ENCODE measurements around the gene NCAPH2.

- TF ChIP-seq, protein P1, sequence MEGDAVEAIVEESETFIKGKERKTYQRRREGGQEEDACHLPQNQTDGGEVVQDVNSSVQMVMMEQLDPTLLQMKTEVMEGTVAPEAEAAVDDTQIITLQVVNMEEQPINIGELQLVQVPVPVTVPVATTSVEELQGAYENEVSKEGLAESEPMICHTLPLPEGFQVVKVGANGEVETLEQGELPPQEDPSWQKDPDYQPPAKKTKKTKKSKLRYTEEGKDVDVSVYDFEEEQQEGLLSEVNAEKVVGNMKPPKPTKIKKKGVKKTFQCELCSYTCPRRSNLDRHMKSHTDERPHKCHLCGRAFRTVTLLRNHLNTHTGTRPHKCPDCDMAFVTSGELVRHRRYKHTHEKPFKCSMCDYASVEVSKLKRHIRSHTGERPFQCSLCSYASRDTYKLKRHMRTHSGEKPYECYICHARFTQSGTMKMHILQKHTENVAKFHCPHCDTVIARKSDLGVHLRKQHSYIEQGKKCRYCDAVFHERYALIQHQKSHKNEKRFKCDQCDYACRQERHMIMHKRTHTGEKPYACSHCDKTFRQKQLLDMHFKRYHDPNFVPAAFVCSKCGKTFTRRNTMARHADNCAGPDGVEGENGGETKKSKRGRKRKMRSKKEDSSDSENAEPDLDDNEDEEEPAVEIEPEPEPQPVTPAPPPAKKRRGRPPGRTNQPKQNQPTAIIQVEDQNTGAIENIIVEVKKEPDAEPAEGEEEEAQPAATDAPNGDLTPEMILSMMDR (IDR thresholded peaks at IDR 0.05), result no peak
- no peak for TF ChIP-seq EZH2phosphoT487 (IDR thresholded peaks at IDR 0.05)
Measured at GRCh38 chr22:50551160-50551752, 43.2 kb downstream of the NCAPH2 start.

Data from neural progenitor cell (in vitro differentiated cells).